Aorta (tissue), 5 donors: ENCODE data around the gene CREB5. TPM values are rescaled to one million over a fixed set of nuclear protein-coding genes. Genes with fewer than 3 reads are reported as not detected.

Experiments
- ATAC-seq: fragments of 200-7000 bp; cut with Tn5 transposase; one replicate; pipeline ENCODE4 v1.9.1; 2022; ENCODE audit warnings: moderate library complexity; ENCODE audit not compliant: low FRiP score
- DNase-seq, 2 donors: peaks; one replicate each; pipeline ENCODE4 v3.0.0-alpha.2; 2020
- H3K27ac ChIP-seq, 2 donors: one replicate each; pipeline ENCODE4 v1.5.1; 2013; ENCODE audit warnings: low read length in 2 of 2, mild to moderate bottlenecking in 2 of 2, moderate library complexity in 2 of 2, control low read depth in 1 of 2, inconsistent platforms in 1 of 2, low read depth in 1 of 2
- H3K27me3 ChIP-seq, 2 donors: one replicate each; pipeline ENCODE4 v1.6.1; 2013; ENCODE audit warnings: control low read depth in 1 of 2, low read length in 1 of 2, mild to moderate bottlenecking in 1 of 2, moderate library complexity in 1 of 2; ENCODE audit not compliant: insufficient read depth in 2 of 2, control insufficient read depth in 1 of 2
- H3K36me3 ChIP-seq, 2 donors: one replicate each; pipeline ENCODE4 v1.6.1; 2013; ENCODE audit warnings: control low read depth in 1 of 2, low read length in 1 of 2, mild to moderate bottlenecking in 1 of 2; ENCODE audit not compliant: insufficient read depth in 2 of 2, control insufficient read depth in 1 of 2
- H3K4me1 ChIP-seq, 2 donors: one replicate each; pipeline ENCODE4 v1.6.1; 2013; ENCODE audit warnings: low read length in 2 of 2, control low read depth in 1 of 2, mild to moderate bottlenecking in 1 of 2, moderate library complexity in 1 of 2; ENCODE audit not compliant: insufficient read depth in 2 of 2, control insufficient read depth in 1 of 2
- H3K4me3 ChIP-seq, 2 donors: one replicate each; pipeline ENCODE4 v1.5.1; 2013; ENCODE audit warnings: low read length in 2 of 2, control low read depth in 1 of 2, mild to moderate bottlenecking in 1 of 2
- H3K9me3 ChIP-seq: one replicate; pipeline ENCODE4 v1.6.1; 2013; ENCODE audit warnings: mild to moderate bottlenecking, low read length; ENCODE audit not compliant: control insufficient read depth
- WGBS, 2 donors: extraction: QIAGEN DNeasy Blood & Tissue Kit; methylation state at CpG; one replicate each; pipeline ENCODE4 v1.1.7; 2013; 5-methylcytosine and 5-hydroxymethylcytosine counted together
- intact Hi-C, 2 donors: fragments of 100-400 bp; cut with DNase I; formaldehyde crosslinking; loops; one replicate each; pipeline versions ENCODE4 v1.14.2 to v1.15.0; 2022
- polyA plus RNA-seq, 2 donors: library from polyadenylated mRNA; stranded (reverse); fragments of 200-250 nt; gene quantifications; one replicate each; pipeline ENCODE4 v1.2.3, GENCODE V29; 2013
- total RNA-seq, 2 donors: library from RNA; stranded (reverse); fragmentation: NEBNext Ultra II Directional; extraction: Animal tissue kit (Norgen Biotek cat#: 25700); gene quantifications; one replicate each; pipeline ENCODE4 v1.2.1, GENCODE V29; 2021
- donor health status: healthy with polysubstance abuse.
- donor health status: Bipolar disorder and iron deficiency.
- donor health status: DM: no; HTN: no; CAD: no.
- donor health status: DM: no; HTN: no; CAD: no.
- donor health status: DM: yes; HTN: yes; CAD: no.

Gene CREB5
- total and polyA plus RNA-seq, 4 donors: 2.6 to 57.1 (median 17.9) TPM

- no peak overlapping the region for H3K4me3 ChIP-seq
- ATAC-seq (peak; percentile 41), DNase-seq (no peak)
- 87 to 88% methylated on average over 5 of the region's 5 CpGs for WGBS, 2 donors
- no peaks in the 10 kb centered on the region for H3K36me3 ChIP-seq
- no peaks in the 10 kb centered on the region for H3K27me3 ChIP-seq
- H3K9me3 ChIP-seq: no peaks in the 10 kb centered on the region
- no peak overlapping the region for H3K27ac ChIP-seq
- intact Hi-C loops: no loop called here
- no peaks in the 10 kb centered on the region for H3K4me1 ChIP-seq
Measured at GRCh38 chr7:28455486-28455885, 43.2 kb downstream of the CREB5 start.

GRCh38 chr7:28456044-28456443, 43.7 kb downstream of the CREB5 start:
- WGBS, 2 donors: 43 to 48% methylated on average over 1 of the region's 1 CpG
- Histone ChIP-seq H3K4me3 (no peak overlapping the region), H3K4me1 (no peaks in the 10 kb centered on the region), H3K27ac (no peak overlapping the region), H3K27me3 (no peaks in the 10 kb centered on the region), H3K9me3 (no peaks in the 10 kb centered on the region), H3K36me3 (no peaks in the 10 kb centered on the region)
- ATAC-seq: no peak
- DNase-seq: no peak
- intact Hi-C loops: loop anchor here in 1 of 2 donors (2.0 kb wide), 1 partner anchor 21 kb away; no protein-coding TSS in a partner anchor

GRCh38 chr7:28458732-28459131, 46.4 kb downstream of the CREB5 start:
- no peak overlapping the region for H3K27ac ChIP-seq
- no peaks in the 10 kb centered on the region for H3K4me1 ChIP-seq
- H3K36me3 ChIP-seq: no peaks in the 10 kb centered on the region
- DNase-seq: no peak
- 85 to 93% methylated on average over 8 of the region's 8 CpGs for WGBS, 2 donors
- ATAC-seq: no peak
- intact Hi-C loops: no loop called here
- H3K9me3 ChIP-seq: no peaks in the 10 kb centered on the region
- H3K27me3 ChIP-seq: no peaks in the 10 kb centered on the region
- H3K4me3 ChIP-seq: no peak overlapping the region

GRCh38 chr7:28459306-28459705, 47.0 kb downstream of the CREB5 start:
- Histone ChIP-seq H3K9me3 (no peaks in the 10 kb centered on the region), H3K4me1 (no peaks in the 10 kb centered on the region), H3K4me3 (no peak overlapping the region), H3K27me3 (no peaks in the 10 kb centered on the region), H3K27ac (no peak overlapping the region), H3K36me3 (no peaks in the 10 kb centered on the region)
- DNase-seq (no peak), ATAC-seq (no peak)
- 92 to 93% methylated on average over 4 of the region's 4 CpGs for WGBS, 2 donors
- intact Hi-C loops: no loop called here

DNA sequence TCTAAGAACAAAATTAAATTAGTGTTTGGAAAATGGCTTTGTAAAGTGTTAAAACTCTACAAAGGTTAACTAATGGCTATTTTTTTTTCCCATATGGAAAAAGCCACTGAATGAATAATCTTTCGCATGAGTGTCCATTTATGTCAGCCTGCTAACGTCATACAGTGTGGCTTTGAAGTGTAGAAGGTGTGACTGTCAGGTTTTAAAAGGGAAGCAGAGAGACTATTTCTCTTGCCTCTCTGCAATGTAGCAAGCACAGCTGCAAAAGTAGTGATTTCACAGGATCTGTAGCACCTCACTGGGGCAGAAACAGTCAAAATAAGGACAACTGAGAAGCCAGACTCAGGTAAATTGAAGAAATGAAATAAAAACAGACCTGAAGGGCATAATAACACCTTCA, 53.4 kb downstream of the CREB5 start:
- Histone ChIP-seq H3K4me1 (no peaks in the 10 kb centered on the region), H3K27ac (no peak overlapping the region), H3K4me3 (no peak overlapping the region), H3K36me3 (no peaks in the 10 kb centered on the region), H3K27me3 (no peaks in the 10 kb centered on the region), H3K9me3 (no peaks in the 10 kb centered on the region)
- no peak for ATAC-seq
- DNase-seq: no peak
- WGBS, 2 donors: 94 to 99% methylated on average over 2 of the region's 2 CpGs
- intact Hi-C loops: no loop called here

DNA sequence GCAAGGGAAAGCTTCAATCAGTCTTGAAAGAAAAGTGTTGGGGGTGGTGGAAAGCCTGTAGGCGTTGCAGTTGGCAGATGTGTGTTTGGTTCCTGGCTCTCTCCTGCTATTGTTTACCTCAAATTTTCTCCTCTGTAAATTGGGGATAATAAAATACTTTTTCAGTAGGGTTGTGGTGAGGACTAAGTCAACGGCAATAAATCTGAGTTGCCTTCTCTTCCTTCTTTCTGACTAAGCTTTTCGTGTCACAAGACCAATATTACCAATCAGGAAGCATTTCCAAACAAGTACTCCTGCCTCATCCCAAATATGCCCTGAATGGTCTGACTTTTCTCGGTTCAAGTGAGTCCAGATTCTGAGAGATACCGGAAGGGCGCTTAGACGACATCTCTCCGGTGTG, 54.0 kb downstream of the CREB5 start:
- intact Hi-C loops: no loop called here
- H3K9me3 ChIP-seq: no peaks in the 10 kb centered on the region
- H3K4me1 ChIP-seq: no peaks in the 10 kb centered on the region
- ATAC-seq: no peak
- WGBS, 2 donors: 78 to 86% methylated on average over 8 of the region's 8 CpGs
- DNase-seq: no peak
- no peaks in the 10 kb centered on the region for H3K36me3 ChIP-seq
- H3K27me3 ChIP-seq: no peaks in the 10 kb centered on the region
- H3K27ac ChIP-seq: no peak overlapping the region
- H3K4me3 ChIP-seq: no peak overlapping the region

DNA sequence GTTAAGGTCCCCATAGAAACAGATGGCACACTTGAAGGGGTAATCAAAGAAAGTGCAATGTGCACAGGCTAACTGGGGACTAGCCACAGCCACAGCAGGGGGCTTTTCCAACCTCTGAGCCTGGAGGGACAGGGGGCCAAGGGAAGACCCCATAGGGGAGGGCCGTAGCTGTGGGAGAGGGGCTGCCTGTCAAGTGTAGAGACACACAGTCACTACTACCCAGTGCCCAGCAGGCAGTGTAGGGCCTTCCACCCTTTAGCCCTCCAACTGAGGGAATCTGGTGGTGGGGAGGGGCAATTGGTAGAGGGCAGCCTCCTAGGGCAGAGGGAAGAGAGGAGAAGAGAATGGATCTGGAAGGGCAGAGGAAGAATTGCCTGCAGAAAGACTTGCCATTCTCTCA, 54.6 kb downstream of the CREB5 start:
- H3K36me3 ChIP-seq: no peaks in the 10 kb centered on the region
- H3K27ac ChIP-seq: no peak overlapping the region
- H3K4me1 ChIP-seq: no peaks in the 10 kb centered on the region
- H3K4me3 ChIP-seq: no peak overlapping the region
- no peaks in the 10 kb centered on the region for H3K27me3 ChIP-seq
- DNase-seq: no peak
- ATAC-seq: no peak
- H3K9me3 ChIP-seq: no peaks in the 10 kb centered on the region
- 81 to 93% methylated on average over 1 of the region's 1 CpG for whole genome bisulfite sequencing, 2 donors
- intact Hi-C loops: no loop called here

- DNase-seq: no peak
- Histone ChIP-seq H3K4me1 (peaks cover 2% of the 10 kb centered on the region in 2 donors), H3K36me3 (no peaks in the 10 kb centered on the region), H3K27me3 (no peaks in the 10 kb centered on the region), H3K27ac (no peak overlapping the region), H3K9me3 (no peaks in the 10 kb centered on the region), H3K4me3 (no peak overlapping the region)
- intact Hi-C loops: no loop called here
- no peak for ATAC-seq
Measured at GRCh38 chr7:28469562-28469961, 57.2 kb downstream of the CREB5 start.

GRCh38 chr7:28470344-28470743, 58.0 kb downstream of the CREB5 start:
- DNase-seq: no peak
- H3K27me3 ChIP-seq: no peaks in the 10 kb centered on the region
- no peak overlapping the region for H3K4me3 ChIP-seq
- H3K36me3 ChIP-seq: no peaks in the 10 kb centered on the region
- 96 to 98% methylated on average over 1 of the region's 1 CpG for WGBS, 2 donors
- intact Hi-C loops: no loop called here
- ATAC-seq: no peak
- no peak overlapping the region for H3K27ac ChIP-seq
- peaks cover 2 to 4% of the 10 kb centered on the region in 2 donors for H3K4me1 ChIP-seq
- no peaks in the 10 kb centered on the region for H3K9me3 ChIP-seq
